Activated T-helper 2 cell treated with anti-CD3 and anti-CD28 coated beads, Interferon-gamma antibody, Interleukin-2, Interleukin-4, amounts not matched to agents 10 μg/mL and 5 μg/mL and 100 μg/mL, durations not matched to agents 14 hours and 24 hours and 36 hours (primary cell): ENCODE data around the gene KIF5C. TPM values are rescaled to one million over a fixed set of nuclear protein-coding genes. Genes with fewer than 3 reads are reported as not detected.
A peak's percentile ranks its signal among the peaks of the same experiment; 100 is the strongest.

ENCODE experiments used
- DNase-seq: peaks from one replicate; pipeline ENCODE4 v3.0.0; 2021; ENCODE audit warnings: low spot score
- H3K27ac Mint-ChIP-seq: one replicate; pipeline ENCODE4 v1.8.0; 2021; ENCODE audit warnings: mixed read lengths
- H3K27me3 Mint-ChIP-seq: one replicate; pipeline ENCODE4 v1.8.0; 2021; ENCODE audit warnings: low read depth, mixed read lengths
- H3K36me3 Mint-ChIP-seq: one replicate; pipeline ENCODE4 v1.8.0; 2021; ENCODE audit warnings: low read depth, mixed read lengths
- H3K4me1 Mint-ChIP-seq: one replicate; pipeline ENCODE4 v1.8.0; 2021; ENCODE audit warnings: low read depth, mixed read lengths
- H3K4me3 Mint-ChIP-seq: one replicate; pipeline ENCODE4 v1.8.0; 2021; ENCODE audit warnings: low read depth, mild to moderate bottlenecking, moderate library complexity, mixed read lengths
- H3K9me3 Mint-ChIP-seq: one replicate; pipeline ENCODE4 v1.8.0; 2021; ENCODE audit warnings: mixed read lengths
- intact Hi-C: fragments of 100-400 bp; cut with micrococcal nuclease; formaldehyde crosslinking; loops from one replicate; pipeline ENCODE4 v1.15.1; 2023
- total RNA-seq: library from RNA; stranded (reverse); gene quantifications from 2 replicates; pipeline ENCODE4 v1.2.3, GENCODE V29; 2022

KIF5C gene
- total RNA-seq, 1 donor from 2014 or later: 12.9 TPM

DNA sequence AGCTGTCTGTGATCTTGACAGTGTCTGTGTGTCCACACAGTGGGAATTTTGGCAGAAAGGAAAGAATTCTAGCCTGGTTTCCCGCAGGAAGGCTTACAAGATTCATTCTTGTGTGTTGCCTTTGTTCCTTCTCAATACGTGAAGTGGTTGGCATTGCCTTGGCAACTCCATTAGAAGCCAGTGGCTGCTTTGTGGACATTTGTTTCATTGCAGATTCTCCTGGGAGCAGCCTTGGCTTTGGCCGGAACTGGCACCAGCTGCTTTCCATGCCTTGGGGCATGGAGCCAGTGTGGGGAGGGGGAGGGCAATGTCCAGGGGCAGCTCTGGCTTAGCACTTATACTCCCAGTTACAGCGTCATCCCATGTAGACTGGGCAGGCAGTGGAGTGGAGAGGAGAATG is 39.4 kb downstream of the KIF5C start:
- no peak overlapping the region for H3K4me3 Mint-ChIP-seq
- no peak for DNase-seq
- peaks cover 12% of the 10 kb centered on the region for H3K9me3 Mint-ChIP-seq
- intact Hi-C loops: no loop called here
- H3K36me3 Mint-ChIP-seq: peaks cover 10% of the 10 kb centered on the region
- H3K4me1 Mint-ChIP-seq: peaks cover 9% of the 10 kb centered on the region
- no peaks in the 10 kb centered on the region for H3K27me3 Mint-ChIP-seq
- no peak overlapping the region for H3K27ac Mint-ChIP-seq

DNA sequence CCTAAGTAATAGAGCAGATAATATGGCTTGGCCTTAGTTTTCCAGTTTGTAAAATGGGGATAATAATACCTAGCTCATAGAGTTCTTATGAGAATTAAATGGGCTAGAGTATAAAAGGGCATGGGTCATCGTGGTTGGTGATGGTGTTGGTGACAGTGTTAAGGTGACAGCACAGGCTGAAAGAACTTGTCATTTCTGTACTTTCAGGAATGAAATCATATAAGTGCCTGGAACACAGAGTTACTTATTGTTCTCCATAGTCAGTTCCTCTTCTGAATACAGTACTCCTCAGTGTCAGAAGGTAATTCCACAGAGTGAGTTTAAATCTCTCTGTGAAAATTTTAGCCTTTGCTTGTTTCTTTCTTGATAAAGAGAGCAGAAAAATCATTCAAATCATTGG is 42.4 kb downstream of the KIF5C start:
- no peak overlapping the region for H3K4me3 Mint-ChIP-seq
- DNase-seq: no peak
- H3K9me3 Mint-ChIP-seq: peaks cover 12% of the 10 kb centered on the region
- no peak overlapping the region for H3K27ac Mint-ChIP-seq
- peaks cover 9% of the 10 kb centered on the region for H3K4me1 Mint-ChIP-seq
- H3K27me3 Mint-ChIP-seq: no peaks in the 10 kb centered on the region
- peaks cover 10% of the 10 kb centered on the region for H3K36me3 Mint-ChIP-seq
- intact Hi-C loops: no loop called here

DNA sequence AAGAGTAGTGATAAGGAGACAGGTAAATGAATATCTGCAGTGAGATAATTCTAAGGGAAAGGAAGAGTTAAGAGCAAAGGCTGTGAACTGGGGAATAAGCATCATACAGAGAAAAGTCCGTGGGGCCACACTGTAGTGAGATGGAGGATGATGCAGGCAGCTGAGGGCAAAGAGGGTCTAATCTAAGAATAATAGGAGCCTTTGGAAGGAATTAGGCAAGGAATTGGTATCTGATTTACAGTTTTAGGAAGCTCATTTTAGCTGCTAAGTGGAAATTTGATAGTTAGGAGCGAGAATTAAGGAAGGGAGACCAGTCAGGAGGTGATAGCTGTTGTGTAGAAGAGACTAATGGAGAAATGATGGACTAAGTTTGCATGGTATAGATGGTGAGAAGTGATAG is 43.5 kb downstream of the KIF5C start:
- H3K4me3 Mint-ChIP-seq: no peak overlapping the region
- intact Hi-C loops: no loop called here
- H3K27ac Mint-ChIP-seq: no peak overlapping the region
- no peaks in the 10 kb centered on the region for H3K27me3 Mint-ChIP-seq
- peaks cover 9% of the 10 kb centered on the region for H3K4me1 Mint-ChIP-seq
- DNase-seq: no peak
- peaks cover 10% of the 10 kb centered on the region for H3K36me3 Mint-ChIP-seq
- peaks cover 12% of the 10 kb centered on the region for H3K9me3 Mint-ChIP-seq

DNA sequence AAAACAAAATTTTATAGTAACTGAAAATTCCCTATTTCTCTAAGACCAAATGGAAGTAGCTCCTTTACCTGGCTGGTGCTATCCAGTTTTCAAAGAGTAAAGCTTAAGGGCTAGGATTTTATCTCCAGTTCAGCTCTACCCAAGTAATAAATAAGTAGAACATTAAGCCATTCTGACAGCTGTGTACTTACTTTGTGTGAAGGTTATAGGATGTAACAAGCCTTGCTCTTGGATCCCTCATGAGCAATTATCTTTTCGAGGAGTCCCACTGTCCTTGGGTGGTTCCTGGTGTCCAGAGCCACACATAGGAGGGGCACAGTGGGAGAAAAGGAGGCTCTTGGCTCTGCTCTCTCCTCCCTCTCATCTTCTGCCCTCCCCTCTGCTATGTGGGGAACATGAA is 45.5 kb downstream of the KIF5C start:
- Mint-ChIP-seq H3K36me3 (peaks cover 13% of the 10 kb centered on the region), H3K9me3 (peaks cover 12% of the 10 kb centered on the region), H3K27me3 (no peaks in the 10 kb centered on the region), H3K4me3 (no peak overlapping the region), H3K4me1 (peaks cover 17% of the 10 kb centered on the region), H3K27ac (no peak overlapping the region)
- intact Hi-C loops: loop anchor here (10.0 kb wide), 1 partner anchor 144 kb away; no protein-coding TSS in a partner anchor
- DNase-seq: no peak

DNA sequence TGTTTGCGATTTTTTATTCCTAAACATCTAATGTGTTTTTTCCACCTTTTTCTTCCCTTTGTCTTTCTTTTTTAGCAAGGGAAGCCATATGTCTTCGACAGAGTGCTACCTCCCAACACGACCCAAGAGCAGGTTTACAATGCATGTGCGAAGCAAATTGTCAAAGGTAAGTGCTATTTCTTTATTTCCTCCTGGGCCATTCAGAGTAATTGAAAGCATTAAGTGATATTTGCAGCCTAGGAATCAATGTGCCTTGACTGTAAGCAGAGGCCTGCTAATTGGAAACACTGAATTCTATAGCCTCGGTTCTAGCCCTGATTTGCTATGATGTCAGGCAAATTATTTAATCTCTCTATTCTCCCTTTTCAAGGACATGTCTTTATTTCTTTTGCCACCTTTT is 47.0 kb downstream of the KIF5C start:
- intact Hi-C loops: loop anchor here (10.0 kb wide), 1 partner anchor 143 kb away; no protein-coding TSS in a partner anchor
- no peaks in the 10 kb centered on the region for H3K27me3 Mint-ChIP-seq
- H3K4me1 Mint-ChIP-seq: peaks cover 28% of the 10 kb centered on the region
- no peak overlapping the region for H3K4me3 Mint-ChIP-seq
- H3K9me3 Mint-ChIP-seq: peaks cover 12% of the 10 kb centered on the region
- H3K27ac Mint-ChIP-seq: no peak overlapping the region
- DNase-seq: no peak
- H3K36me3 Mint-ChIP-seq: peaks cover 13% of the 10 kb centered on the region

DNA sequence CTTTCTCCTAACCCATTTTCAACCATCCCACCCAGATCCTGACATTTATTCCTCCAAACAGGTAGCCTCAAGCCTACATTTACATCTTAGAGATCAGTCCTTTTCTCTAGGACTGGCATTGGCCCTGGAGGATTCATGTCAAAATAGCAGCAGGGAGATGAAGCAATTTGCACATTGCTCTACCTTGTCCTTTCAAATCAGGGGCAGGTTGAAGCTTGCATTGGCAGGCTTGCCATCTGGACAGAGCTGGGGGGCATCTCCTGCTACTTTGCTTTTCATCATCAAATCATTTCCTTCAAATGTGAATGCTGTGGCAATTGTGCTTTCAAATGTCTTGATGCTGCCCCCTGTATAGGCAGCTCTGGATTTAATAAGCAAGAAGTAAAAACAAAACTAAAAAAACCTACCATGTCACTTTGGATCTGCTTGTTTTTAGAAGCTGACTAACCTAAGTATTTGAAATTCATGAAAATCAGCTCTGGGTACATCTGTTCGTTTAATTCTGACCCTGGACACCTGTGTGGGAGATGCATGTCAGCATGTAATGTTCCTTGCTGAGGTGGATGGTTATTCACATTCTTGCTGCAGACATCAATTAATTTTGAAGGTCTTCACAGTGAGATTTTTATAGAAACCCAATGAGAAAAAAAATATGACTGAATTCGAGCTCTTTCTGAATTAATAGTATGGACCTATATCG is 47.9 kb downstream of the KIF5C start:
- peaks cover 13% of the 10 kb centered on the region for H3K36me3 Mint-ChIP-seq
- no peaks in the 10 kb centered on the region for H3K27me3 Mint-ChIP-seq
- intact Hi-C loops: loop anchor here (10.0 kb wide), 1 partner anchor 142 kb away; no protein-coding TSS in a partner anchor
- no peak overlapping the region for H3K27ac Mint-ChIP-seq
- peaks cover 27% of the 10 kb centered on the region for H3K4me1 Mint-ChIP-seq
- peaks cover 12% of the 10 kb centered on the region for H3K9me3 Mint-ChIP-seq
- no peak overlapping the region for H3K4me3 Mint-ChIP-seq
- DNase-seq: no peak

DNA sequence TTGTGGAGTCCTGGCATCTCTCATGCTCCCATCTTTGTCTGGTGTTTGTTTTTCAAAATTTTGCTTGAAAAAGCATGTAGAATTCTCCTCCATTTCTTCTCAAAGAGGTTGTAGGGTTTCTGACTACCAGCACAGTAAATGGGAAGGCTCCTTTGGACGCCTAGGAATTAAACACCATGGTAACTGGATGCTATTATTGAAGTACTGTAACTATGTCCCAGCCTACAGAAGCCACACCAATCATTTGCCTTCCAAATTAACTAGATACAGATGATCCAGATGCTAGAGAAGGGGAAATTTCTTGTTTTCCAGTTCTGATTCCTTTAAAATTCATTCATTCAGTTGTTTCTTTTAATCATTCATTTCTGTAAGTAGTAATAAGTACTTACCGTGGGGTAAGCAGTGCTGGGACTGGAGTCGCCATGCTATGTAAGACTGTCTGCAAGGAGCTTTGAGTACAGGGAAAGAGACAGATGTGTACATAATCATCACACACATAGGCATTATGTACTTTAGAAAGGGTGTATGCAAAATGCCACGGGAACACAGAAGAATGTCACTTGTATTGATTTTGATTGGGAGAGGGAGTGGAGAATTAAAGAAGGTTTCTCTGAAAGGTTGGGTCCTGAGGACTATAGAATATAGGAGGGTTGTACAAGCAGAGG is 49.6 kb downstream of the KIF5C start:
- no peaks in the 10 kb centered on the region for H3K9me3 Mint-ChIP-seq
- H3K27ac Mint-ChIP-seq: no peak overlapping the region
- peaks cover 27% of the 10 kb centered on the region for H3K4me1 Mint-ChIP-seq
- H3K36me3 Mint-ChIP-seq: peaks cover 4% of the 10 kb centered on the region
- H3K27me3 Mint-ChIP-seq: no peaks in the 10 kb centered on the region
- DNase-seq: no peak
- no peak overlapping the region for H3K4me3 Mint-ChIP-seq
- intact Hi-C loops: loop anchor here (10.0 kb wide), 1 partner anchor 140 kb away; no protein-coding TSS in a partner anchor

DNA sequence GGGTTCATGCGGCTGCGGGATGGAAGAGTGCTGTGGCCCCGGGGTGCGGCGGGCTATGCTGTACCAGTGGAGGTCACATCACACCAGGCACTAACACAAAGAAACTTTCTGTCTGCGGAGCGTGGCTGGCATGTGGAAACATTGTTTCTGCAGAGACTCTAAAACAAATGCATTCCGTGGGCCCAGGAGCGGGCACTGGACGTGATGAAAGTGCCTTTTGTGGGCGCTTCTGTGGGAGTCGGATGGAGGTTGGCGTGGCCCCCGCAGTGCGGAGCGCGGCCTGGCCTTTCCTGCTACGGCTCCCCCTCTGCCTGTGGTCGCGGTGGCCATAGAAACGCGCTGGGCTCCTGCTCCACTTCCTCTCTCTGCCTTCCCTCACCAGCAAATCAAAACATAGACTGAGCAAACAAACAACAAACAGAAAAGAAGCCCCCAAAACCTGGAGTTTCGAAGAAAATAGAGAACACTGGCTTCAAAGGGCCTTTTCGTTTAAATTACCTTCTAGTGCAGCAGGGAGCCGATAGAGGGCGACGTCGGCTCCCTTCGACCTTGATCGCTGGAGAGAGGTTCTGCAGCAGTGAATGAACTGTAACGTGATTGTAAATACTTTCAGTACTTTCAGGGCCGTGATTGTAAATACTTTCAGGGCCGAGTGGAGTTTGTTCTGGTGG is 51.4 kb downstream of the KIF5C start:
- peaks cover 27% of the 10 kb centered on the region for H3K4me1 Mint-ChIP-seq
- intact Hi-C loops: loop anchor here (10.0 kb wide), 1 partner anchor 138 kb away; no protein-coding TSS in a partner anchor
- H3K4me3 Mint-ChIP-seq: peak overlapping the region; percentile 82
- no peaks in the 10 kb centered on the region for H3K9me3 Mint-ChIP-seq
- H3K27ac Mint-ChIP-seq: peak overlapping the region; percentile 83
- H3K36me3 Mint-ChIP-seq: peaks cover 4% of the 10 kb centered on the region
- peak; percentile 51 for DNase-seq
- H3K27me3 Mint-ChIP-seq: no peaks in the 10 kb centered on the region

DNA sequence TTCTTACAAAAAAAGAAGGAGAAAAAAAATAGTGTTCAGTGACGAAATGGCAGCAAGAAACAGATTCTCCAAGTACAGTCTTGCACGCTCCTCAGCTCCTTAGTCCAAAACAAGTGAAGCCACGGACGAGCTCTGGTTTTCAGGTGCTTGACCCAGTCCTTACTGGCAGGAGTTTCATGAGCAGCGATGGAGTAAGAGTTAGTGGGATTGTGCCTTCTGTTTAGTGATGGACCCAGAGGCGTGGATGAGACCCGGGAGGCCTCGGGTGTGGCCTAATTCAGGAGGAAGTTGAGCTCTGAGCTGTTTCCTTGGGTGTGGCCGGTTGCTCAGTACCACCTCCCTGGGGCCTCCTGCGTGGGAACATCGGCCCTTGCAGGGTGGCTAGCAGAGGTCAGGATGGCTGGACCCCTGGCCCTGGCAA is 52.0 kb downstream of the KIF5C start:
- H3K27me3 Mint-ChIP-seq: no peaks in the 10 kb centered on the region

DNA sequence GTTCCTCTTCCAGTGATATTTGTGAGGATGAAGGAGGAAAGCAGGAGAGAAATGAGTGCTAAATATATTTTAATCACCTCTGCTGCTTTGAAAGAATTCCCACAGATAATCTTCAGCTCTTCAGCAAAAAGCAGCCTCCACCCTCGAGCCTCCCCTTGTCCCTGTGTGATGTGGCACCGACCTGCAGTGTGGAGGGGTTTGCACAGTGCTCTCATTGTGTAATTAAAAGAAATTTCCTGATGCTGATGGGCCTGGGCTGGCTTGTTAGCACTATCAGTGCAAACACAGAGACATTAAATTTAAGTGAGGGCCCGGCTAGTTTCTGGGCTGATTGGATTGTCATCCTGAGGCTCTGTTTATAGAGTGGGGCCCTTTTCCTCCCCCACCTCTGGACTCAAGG is 53.4 kb downstream of the KIF5C start:
- peaks cover 4% of the 10 kb centered on the region for H3K36me3 Mint-ChIP-seq
- H3K27me3 Mint-ChIP-seq: no peaks in the 10 kb centered on the region
- intact Hi-C loops: loop anchor here (10.0 kb wide), 1 partner anchor 136 kb away; no protein-coding TSS in a partner anchor
- no peak overlapping the region for H3K27ac Mint-ChIP-seq
- no peaks in the 10 kb centered on the region for H3K9me3 Mint-ChIP-seq
- DNase-seq: no peak
- no peak overlapping the region for H3K4me3 Mint-ChIP-seq
- peaks cover 27% of the 10 kb centered on the region for H3K4me1 Mint-ChIP-seq

More for the DNA sequence above, 52.0 kb downstream of the KIF5C start:
- Mint-ChIP-seq H3K9me3 (no peaks in the 10 kb centered on the region), H3K36me3 (peaks cover 4% of the 10 kb centered on the region), H3K4me1 (peaks cover 27% of the 10 kb centered on the region), H3K27ac (peak overlapping the region; percentile 83), H3K4me3 (peak overlapping the region; percentile 82)
- peak; percentile 46 for DNase-seq
- intact Hi-C loops: loop anchor here (1.0 to 10.0 kb wide), 2 partner anchors 52 to 138 kb away; partner anchors contain the start of gene KIF5C

DNA sequence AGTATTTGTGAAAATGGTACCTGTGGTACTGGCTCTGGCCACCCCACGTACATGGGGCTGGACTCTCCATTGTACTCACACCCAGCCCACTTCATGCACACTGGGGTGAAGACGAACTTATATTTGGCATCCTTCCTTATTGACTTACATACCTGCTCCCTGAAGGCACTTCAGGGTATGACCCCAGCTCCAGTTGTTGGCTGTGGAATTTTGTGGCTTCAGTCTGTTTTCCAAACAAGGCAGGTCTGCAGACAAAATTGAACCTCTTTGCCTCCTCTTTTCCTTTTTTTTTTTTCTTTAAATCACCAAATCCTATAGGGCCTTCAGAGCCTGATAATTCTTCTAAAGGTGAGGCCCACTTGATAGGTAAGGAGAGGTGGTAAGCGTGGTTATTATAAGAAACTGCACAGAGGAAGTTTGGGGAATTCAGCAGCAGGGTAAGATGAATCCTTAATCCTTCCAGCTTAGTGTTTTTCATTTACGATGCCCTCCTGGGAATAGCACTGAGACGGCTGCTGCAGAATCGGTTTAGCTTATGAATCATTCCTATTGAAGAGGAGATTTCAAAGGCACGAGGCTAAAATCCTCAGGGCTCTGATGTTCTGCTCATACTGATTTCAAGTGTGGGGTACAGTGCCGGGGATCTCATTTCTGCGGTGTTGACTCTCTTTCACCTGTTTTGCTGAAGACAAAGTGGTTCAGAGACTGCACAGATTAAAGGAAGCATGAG is 55.2 kb downstream of the KIF5C start:
- Mint-ChIP-seq H3K27ac (no peak overlapping the region), H3K4me3 (no peak overlapping the region), H3K27me3 (no peaks in the 10 kb centered on the region), H3K4me1 (peaks cover 22% of the 10 kb centered on the region), H3K9me3 (no peaks in the 10 kb centered on the region), H3K36me3 (no peaks in the 10 kb centered on the region)
- intact Hi-C loops: no loop called here
- no peak for DNase-seq

DNA sequence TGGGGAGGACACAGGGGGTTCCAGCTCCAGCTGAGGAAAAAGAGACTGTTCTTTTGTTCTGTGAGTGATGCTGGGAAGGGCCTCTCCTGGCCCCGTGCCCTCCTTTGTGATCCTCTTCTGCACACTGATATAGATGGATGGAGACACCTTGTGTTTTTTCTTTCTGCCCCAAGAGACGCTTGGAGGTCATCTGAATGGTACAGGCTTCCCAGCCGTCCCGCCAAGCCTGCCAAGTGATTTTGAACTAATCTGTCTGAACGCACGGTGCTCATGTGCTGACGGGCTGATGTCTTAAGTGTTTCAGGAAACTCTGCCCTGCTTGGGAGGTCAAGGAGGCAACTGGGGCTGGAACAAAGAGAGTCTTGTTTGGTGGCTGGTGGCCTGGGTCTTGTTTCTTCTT is 57.5 kb downstream of the KIF5C start:
- H3K27me3 Mint-ChIP-seq: no peaks in the 10 kb centered on the region
- no peaks in the 10 kb centered on the region for H3K36me3 Mint-ChIP-seq
- no peaks in the 10 kb centered on the region for H3K9me3 Mint-ChIP-seq
- peaks cover 3% of the 10 kb centered on the region for H3K4me1 Mint-ChIP-seq
- H3K4me3 Mint-ChIP-seq: no peak overlapping the region
- intact Hi-C loops: no loop called here
- no peak for DNase-seq
- H3K27ac Mint-ChIP-seq: no peak overlapping the region
